Measurements from ENCODE around the gene PTCD2.
"Not testable (repeated sequence)": the region's sequence is repeated elsewhere in the genome, so short reads cannot be mapped to it uniquely, and the experiment has no call there.

Gene PTCD2

DNA sequence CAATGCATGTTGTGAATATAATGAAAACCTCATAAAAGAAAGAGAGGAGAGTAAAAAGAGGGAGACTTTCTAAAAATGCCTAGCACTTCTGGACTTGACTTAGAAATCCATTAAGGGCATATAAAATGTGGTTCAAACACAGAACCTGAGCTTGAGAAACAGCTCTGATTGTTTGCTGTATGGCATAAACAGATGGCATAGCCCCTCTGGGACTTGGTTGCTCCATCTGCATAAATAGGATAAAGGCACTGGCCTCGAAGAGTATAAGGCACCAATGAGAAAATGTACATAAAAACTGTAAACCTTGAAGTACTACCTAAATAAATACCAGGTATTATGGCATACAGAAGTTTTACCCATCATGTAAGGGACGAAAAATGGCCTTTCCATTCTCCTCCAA, 23.9 kb upstream of the PTCD2 start:
- TF ChIP-seq, protein P1, sequence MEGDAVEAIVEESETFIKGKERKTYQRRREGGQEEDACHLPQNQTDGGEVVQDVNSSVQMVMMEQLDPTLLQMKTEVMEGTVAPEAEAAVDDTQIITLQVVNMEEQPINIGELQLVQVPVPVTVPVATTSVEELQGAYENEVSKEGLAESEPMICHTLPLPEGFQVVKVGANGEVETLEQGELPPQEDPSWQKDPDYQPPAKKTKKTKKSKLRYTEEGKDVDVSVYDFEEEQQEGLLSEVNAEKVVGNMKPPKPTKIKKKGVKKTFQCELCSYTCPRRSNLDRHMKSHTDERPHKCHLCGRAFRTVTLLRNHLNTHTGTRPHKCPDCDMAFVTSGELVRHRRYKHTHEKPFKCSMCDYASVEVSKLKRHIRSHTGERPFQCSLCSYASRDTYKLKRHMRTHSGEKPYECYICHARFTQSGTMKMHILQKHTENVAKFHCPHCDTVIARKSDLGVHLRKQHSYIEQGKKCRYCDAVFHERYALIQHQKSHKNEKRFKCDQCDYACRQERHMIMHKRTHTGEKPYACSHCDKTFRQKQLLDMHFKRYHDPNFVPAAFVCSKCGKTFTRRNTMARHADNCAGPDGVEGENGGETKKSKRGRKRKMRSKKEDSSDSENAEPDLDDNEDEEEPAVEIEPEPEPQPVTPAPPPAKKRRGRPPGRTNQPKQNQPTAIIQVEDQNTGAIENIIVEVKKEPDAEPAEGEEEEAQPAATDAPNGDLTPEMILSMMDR (conservative IDR thresholded peaks at IDR 0.05; ENCODE audit: low read depth, low read length): no peak
- H3K4me3 ChIP-seq (ENCODE audit: low read length): no peak overlapping the region
- DNase-seq (ENCODE audit: low read depth): no peak

DNA sequence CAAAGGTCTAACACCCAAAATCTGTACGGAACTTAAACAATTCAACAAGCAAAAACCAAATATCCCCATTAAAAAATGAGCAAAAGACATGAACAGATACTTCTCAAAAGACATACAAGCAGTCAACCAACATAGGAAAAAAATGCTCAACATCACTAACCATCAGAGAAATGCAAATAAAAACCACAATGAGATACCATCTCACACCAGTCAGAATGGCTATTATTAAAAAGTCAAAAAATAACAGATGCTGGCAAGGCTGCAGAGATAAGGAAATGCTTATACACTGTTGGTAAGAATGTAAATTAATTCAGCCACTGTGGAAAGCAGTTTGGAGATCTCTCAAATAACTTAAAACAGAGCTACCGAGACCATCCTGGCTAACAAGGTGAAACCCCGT, 22.0 kb upstream of the PTCD2 start:
- DNase-seq (ENCODE audit: low read depth); H3K4me3 ChIP-seq (ENCODE audit: low read length): not testable (repeated sequence)

DNA sequence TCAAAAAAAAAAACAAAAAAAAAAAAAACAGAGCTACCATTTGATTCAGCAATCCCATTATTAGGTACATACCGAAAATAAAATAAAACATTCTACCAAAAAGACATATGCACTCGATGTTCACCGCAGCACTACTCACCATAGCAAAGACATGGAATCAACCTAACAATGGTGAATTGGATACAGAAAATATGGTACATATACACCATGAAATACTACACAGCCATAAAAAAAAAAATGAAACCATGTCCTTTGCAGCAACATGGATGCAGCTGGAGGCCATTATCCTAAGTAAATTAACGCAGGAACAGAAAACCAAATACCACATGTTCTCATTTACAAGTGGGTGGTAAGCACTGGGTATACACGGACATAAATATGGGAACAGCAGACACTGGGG, 21.5 kb upstream of the PTCD2 start:
- DNase-seq (ENCODE audit: low read depth): no peak
- H3K4me3 ChIP-seq (ENCODE audit: low read length): no peak overlapping the region
- TF ChIP-seq, protein P1 (conservative IDR thresholded peaks at IDR 0.05; ENCODE audit: low read depth, low read length): no peak

DNA sequence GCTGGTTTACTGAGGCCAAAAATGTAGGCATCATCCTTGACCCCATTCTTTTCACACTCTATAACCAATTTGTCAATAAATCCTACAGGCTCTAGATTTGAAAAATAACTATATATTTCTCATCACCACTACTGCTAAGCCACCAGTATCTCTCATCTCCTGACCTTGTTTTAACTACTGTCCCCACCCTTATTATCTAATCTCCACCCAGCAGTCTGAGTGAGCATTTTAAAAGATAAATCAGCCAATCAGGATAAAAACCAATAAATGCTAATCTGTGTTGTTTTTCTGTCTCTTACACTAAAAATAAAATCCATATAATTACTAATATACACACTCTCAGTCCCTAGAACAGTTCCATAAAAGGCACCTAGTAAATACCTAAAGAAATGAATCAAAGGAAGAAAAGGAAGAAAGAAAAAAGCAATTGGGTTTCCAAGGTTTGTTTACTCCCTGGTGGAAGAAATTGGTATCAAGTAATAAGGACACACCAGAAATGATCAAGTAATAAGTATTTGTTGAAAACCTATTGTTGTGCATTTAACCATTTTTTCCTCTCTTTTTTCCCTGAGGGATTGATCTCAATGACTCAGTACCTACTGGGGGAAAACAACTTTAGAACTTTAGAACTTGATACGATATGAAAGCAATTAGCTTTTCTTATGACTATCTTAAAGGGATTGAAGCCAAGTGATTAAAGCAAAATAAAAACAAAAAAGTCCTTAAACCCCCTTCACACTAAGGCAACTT, 19.4 kb upstream of the PTCD2 start:
- H3K4me3 ChIP-seq (ENCODE audit: low read length): no peak overlapping the region
- TF ChIP-seq, protein P1 (conservative IDR thresholded peaks at IDR 0.05; ENCODE audit: low read depth, low read length): no peak
- no peak for DNase-seq (ENCODE audit: low read depth)

DNA sequence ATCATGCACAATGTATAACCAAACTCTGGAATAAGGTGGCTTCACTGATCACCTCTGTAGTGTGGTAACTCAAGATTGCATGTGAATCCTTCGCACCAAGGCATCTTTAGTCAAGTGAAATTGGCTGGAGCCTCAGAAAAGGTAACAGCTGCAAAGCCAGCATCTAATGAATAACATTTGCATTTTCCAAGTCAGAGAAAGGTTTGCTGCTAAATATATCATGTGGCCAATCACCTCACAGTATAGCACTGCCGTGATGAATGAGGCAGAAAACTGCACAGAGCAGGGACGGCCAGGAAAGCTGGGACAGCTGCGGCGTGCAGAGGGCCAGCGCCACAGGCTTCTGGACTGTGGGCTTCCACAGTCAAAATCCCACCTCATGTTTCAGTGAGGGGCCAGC, 18.6 kb upstream of the PTCD2 start:
- no peak for DNase-seq (ENCODE audit: low read depth)
- TF ChIP-seq, protein P1 (conservative IDR thresholded peaks at IDR 0.05; ENCODE audit: low read depth, low read length): no peak
- no peak overlapping the region for H3K4me3 ChIP-seq (ENCODE audit: low read length)

DNA sequence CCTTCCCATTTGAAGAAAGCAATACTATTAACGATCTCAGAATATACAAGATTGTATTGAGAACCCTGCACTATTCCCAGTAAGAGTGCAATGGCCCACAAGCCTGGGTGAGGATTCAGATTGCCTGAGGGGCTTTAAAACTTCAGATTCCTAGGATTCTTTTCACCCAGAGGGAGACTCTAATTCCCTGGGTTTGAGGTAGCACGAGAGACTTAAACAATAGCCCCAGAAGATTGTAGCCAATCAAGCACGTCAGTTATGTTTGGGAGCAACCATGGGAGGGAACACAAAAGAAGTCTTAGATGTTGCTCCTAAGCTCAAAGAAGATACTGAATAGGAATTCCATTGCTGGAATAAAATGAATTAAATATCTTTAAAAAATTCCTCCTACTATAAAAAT, 18.0 kb upstream of the PTCD2 start:
- no peak for DNase-seq (ENCODE audit: low read depth)
- H3K4me3 ChIP-seq (ENCODE audit: low read length): no peak overlapping the region
- TF ChIP-seq, protein P1 (conservative IDR thresholded peaks at IDR 0.05; ENCODE audit: low read depth, low read length): no peak

DNA sequence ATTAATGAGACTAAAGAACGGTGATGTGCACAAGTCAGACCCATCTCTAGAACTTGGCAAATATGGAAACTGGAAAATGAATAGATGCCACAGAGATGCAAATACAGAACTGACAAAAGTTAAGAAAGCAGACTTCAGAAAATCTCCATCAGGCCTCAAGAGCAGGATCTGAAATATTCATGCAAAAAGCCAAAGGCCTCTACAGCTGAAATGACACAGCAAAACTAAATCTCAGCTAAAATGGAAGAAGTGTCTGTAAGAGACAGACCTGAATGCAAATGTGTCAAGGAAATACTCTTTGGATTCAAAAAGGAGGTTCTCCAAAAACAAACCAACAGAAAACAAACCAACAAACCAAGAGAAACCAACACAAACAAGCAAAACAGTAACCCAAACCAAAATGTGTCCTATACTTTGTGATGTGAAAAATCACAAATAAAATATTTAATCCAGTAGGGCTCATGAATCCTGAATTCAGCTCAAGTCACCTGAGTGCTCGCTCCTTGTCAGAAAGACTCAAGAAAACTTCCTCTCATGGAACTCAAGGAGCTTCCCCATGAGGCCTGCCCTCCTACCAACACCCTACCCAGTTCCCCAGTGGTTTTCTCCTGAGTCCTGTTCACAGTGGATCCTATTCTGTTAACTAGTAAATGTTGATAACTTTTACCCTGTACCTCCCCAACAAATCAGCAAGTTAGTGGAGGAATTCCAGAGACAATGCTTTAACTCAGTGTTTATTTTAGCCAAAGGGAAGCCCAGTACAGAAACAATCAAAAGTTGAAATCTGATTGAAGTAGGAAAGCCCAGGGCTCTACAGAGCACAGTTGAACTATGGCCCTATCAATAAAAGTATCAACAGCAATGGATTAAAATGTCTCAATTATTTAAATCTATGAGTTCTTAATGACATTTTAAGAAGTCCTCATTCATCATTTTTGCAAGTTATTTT, 14.7 kb upstream of the PTCD2 start:
- TF ChIP-seq, protein P1 (conservative IDR thresholded peaks at IDR 0.05; ENCODE audit: low read depth, low read length): no peak
- no peak overlapping the region for H3K4me3 ChIP-seq (ENCODE audit: low read length)
- DNase-seq (ENCODE audit: low read depth): no peak

Measured in retinal pigment epithelial cell (primary cell).